Mucosa of descending colon (tissue), 3 donors: Measurements from ENCODE around the gene OR4M1. TPM values are rescaled to one million over a fixed set of nuclear protein-coding genes. Genes with fewer than 3 reads are reported as not detected.
"Not testable (repeated sequence)": the region's sequence is repeated elsewhere in the genome, so short reads cannot be mapped to it uniquely, and the experiment has no call there.

ENCODE experiments used
- ATAC-seq: fragments of 200-7000 bp; cut with Tn5 transposase; one replicate; pipeline ENCODE4 v1.9.1; 2020; ENCODE audit warnings: mild to moderate bottlenecking, moderate library complexity
- DNase-seq, 3 donors: peaks; one replicate each; pipeline ENCODE4 v3.0.0-alpha.2; 2020
- H3K36me3 ChIP-seq: fragments of 200-600 bp; one replicate; pipeline ENCODE4 v1.8.0; 2021; ENCODE audit warnings: low read depth, mild to moderate bottlenecking
- H3K4me1 ChIP-seq: fragments of 200-600 bp; one replicate; pipeline ENCODE4 v1.8.0; 2021; ENCODE audit warnings: low read depth, mild to moderate bottlenecking
- H3K4me3 ChIP-seq: fragments of 200-600 bp; one replicate; pipeline ENCODE4 v1.8.0; 2021; ENCODE audit warnings: mild to moderate bottlenecking
- H3K9me3 ChIP-seq: fragments of 200-600 bp; one replicate; pipeline ENCODE4 v1.8.0; 2021; ENCODE audit warnings: mild to moderate bottlenecking
- intact Hi-C, 2 donors: fragments of 100-400 bp; cut with DNase I in 1 of 2; cut with micrococcal nuclease in 1 of 2; formaldehyde crosslinking; loops; one replicate each; pipeline versions ENCODE4 v1.11.0 to v1.11.1; 2022; cut with DNase I, micrococcal nuclease
- long read RNA-seq, 2 donors: library from polyadenylated mRNA; unstranded; transcript quantifications; one replicate each; pipeline ENCODE4 v2.0.0, GENCODE V29; 2019 to 2021
- total RNA-seq, 3 donors: library from RNA; stranded (reverse); fragmentation: NEBNext Ultra II Directional in 2 of 3; extraction: Animal tissue kit (Norgen Biotek cat#: 25700) in 2 of 3; gene quantifications; one replicate each; pipeline versions ENCODE4 v1.2.1 to v1.2.4, GENCODE V29; 2021 to 2023
- TF ChIP-seq, protein P1 (sequence below): fragments of 200-600 bp; IDR thresholded peaks from one replicate; pipeline ENCODE4 v1.8.0; 2022; ENCODE audit warnings: antibody characterized with exemption, mild to moderate bottlenecking
- donor health status: DM: no; HTN: no; CAD: no; lungs with moderate emphysema.
- donor health status: DM: no; HTN: no; CAD: no.
- donor health status: DM: no; HTN: yes; CAD: no.

Gene OR4M1, protein sequence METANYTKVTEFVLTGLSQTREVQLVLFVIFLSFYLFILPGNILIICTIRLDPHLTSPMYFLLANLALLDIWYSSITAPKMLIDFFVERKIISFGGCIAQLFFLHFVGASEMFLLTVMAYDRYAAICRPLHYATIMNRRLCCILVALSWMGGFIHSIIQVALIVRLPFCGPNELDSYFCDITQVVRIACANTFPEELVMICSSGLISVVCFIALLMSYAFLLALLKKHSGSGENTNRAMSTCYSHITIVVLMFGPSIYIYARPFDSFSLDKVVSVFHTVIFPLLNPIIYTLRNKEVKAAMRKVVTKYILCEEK
- not detected for total RNA-seq
- long read RNA-seq, donor 1, result 0 reads
- long read RNA-seq, donor 2, result 0 reads

DNA sequence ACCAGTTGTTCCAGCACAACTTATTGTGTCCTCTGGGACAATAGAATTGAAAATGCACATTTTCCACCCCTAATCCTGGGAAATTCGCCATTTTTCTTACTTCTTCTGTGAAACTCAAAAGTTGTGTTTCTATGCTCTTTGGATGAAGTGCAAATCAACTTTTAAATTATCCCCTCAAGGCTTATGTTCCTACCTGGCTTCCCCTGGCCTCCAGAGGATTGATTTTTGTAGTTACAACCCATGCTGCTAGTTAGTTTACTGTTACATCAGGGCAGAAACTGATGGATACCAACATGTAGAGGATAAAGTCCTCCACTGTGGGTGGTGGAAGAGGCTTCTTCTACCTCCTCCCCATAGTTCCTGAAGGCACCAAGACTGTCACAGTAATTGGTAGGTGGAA is at the start of gene OR4M1:
Gene OR4M1, plus strand, starts transcription at position 301 of the 400 bp plus-strand sequence. CDS start 6,819 bp downstream, outside the sequence.
- H3K36me3 ChIP-seq, H3K4me3 ChIP-seq, intact Hi-C loops, H3K4me1 ChIP-seq, ATAC-seq, DNase-seq: not testable (repeated sequence)
- peaks cover 47% of the 10 kb centered on the region for H3K9me3 ChIP-seq

DNA sequence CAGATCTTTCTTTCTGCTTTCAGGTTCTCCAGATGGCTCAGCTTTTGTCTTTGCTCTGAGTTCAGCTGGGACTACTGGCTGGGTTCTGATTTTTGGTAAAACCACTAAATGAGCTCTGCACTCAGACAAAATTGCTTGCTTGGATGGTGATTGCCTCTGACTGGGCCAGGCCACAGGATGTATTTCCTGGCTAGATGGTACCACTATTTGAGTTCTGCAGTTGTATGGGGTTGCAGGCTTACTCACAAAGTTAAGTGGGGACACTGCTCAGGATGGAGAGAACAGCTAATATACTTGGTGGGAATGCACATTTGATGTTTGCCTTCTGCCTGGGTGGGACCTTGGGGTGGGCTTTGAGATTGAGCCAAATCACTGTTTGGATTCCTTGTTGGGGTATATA is 43.9 kb upstream of the OR4M1 start:
- peaks cover 72% of the 10 kb centered on the region for H3K9me3 ChIP-seq
- TF ChIP-seq, protein P1, sequence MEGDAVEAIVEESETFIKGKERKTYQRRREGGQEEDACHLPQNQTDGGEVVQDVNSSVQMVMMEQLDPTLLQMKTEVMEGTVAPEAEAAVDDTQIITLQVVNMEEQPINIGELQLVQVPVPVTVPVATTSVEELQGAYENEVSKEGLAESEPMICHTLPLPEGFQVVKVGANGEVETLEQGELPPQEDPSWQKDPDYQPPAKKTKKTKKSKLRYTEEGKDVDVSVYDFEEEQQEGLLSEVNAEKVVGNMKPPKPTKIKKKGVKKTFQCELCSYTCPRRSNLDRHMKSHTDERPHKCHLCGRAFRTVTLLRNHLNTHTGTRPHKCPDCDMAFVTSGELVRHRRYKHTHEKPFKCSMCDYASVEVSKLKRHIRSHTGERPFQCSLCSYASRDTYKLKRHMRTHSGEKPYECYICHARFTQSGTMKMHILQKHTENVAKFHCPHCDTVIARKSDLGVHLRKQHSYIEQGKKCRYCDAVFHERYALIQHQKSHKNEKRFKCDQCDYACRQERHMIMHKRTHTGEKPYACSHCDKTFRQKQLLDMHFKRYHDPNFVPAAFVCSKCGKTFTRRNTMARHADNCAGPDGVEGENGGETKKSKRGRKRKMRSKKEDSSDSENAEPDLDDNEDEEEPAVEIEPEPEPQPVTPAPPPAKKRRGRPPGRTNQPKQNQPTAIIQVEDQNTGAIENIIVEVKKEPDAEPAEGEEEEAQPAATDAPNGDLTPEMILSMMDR, result no peak
- H3K36me3 ChIP-seq, result no peaks in the 10 kb centered on the region
- no peaks in the 10 kb centered on the region for H3K4me1 ChIP-seq
- DNase-seq (no peak), ATAC-seq (no peak)
- H3K4me3 ChIP-seq, result no peak overlapping the region
- intact Hi-C loops, result no loop called here

DNA sequence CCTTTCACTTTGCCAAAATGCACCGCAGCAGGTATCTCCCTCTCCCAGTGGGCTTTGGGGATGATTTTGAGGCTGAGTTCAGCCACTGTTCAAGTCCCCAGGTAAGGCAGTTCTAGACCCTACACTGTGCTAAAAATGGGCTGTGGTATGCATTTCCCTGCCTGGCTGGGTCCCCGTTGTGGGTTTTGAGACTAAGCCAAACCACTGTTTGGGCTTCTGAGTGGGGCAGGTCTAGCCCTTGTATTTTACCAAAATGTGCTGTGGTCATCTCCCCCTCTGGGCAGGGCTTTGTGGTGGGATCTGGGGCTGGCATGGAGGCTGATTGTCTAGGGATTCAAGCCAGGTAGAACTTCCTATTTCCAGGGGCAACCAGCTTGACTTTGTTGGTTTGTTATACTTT is 43.5 kb upstream of the OR4M1 start:
- intact Hi-C loops, result no loop called here
- TF ChIP-seq, protein P1, result no peak
- no peaks in the 10 kb centered on the region for H3K4me1 ChIP-seq
- H3K36me3 ChIP-seq, result no peaks in the 10 kb centered on the region
- DNase-seq (no peak), ATAC-seq (no peak)
- no peak overlapping the region for H3K4me3 ChIP-seq
- peaks cover 76% of the 10 kb centered on the region for H3K9me3 ChIP-seq

DNA sequence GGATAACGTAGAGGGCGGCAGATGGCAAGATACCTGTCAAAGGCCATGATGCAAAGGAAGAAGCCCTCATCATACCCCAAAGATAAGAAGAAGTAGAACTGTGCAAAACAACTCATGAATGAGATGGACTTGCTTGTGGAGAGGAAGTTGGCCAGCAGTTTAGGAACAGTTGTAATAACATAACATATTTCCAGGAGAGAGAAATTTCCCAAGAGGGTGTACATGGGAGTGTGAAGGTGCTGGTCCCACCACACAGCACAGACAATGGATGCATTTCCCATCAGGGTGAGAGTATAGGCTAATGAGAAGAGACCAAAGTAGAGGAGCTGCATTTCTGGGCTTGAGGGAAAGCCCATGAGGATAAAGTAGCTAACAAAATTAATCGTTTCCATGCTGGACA is 39.4 kb upstream of the OR4M1 start:
- DNase-seq, H3K4me3 ChIP-seq, H3K4me1 ChIP-seq, intact Hi-C loops, H3K36me3 ChIP-seq, ATAC-seq: not testable (repeated sequence)
- peaks cover 56% of the 10 kb centered on the region for H3K9me3 ChIP-seq

DNA sequence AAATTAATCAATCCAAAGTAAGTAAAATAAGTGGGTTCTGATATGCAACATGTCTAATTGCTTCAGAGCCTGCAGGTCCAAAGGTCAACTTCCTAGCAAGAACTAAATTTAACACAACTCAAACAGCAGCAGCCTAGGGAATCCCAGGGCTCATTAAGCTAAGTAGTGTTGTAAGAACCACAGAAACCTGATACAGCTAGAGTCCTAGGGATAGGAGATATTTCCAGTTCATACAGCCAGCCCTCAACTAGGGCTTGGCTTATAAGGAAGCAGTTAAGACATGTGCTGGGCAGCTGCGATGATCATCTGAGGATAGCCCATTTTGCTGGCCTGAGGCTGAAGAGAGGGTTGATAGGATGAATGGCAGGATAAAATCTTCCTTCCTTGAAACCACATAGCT is 30.0 kb upstream of the OR4M1 start, which contains the start of gene OR4Q3:
Gene OR4Q3, plus strand, starts transcription at position 316 of the 400 bp plus-strand sequence.
- Histone ChIP-seq H3K9me3 (peaks cover 60% of the 10 kb centered on the region), H3K4me1 (no peaks in the 10 kb centered on the region), H3K36me3 (no peaks in the 10 kb centered on the region), H3K4me3 (no peak within 1 kb of the TSS)
- TF ChIP-seq, protein P1, result no peak
- no peak for DNase-seq
- ATAC-seq, result no peak
- intact Hi-C loops, result no loop called here

DNA sequence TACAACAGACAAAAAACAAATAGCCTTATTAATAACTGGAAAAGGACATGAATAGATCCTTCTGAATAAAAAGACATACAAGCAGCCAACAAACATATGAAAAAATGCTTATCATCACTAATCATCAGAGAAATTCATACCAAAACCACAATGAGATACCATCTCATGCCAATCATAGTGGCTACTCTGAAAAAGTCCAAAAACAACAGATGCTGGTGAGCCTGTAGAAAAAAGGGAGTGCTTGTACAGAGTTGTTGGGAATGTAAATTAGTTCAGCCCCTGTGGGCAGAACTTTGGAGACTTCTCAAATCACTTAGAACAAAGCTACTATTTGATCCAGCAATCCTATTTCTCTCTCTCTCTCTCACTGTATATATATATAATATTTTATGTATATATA is 21.0 kb upstream of the OR4M1 start:
- H3K36me3 ChIP-seq, H3K4me1 ChIP-seq, H3K4me3 ChIP-seq, ATAC-seq, intact Hi-C loops, DNase-seq: not testable (repeated sequence)
- peaks cover 45% of the 10 kb centered on the region for H3K9me3 ChIP-seq

DNA sequence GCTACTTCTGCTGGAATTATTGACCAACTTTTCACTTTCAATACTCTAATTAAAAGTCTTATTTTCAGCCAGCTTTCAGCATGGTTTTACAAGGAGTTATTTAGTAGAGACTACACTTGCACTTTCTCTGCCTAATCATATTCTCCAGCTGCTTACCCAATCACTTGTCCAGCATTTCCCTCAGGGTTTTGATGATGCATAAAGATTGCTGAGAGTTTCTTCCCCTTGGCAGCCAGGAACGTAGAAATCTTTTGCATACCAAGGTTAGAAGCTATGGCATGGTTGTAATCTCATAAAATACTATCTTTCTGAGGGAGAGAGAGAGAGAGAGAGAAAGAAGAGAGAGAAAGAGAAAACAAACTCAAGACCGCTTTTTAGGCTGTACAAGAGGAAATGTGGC is 19.1 kb upstream of the OR4M1 start:
- ATAC-seq, result no peak
- no peaks in the 10 kb centered on the region for H3K36me3 ChIP-seq
- H3K4me3 ChIP-seq, result no peak overlapping the region
- intact Hi-C loops, result no loop called here
- H3K9me3 ChIP-seq, result peaks cover 48% of the 10 kb centered on the region
- H3K4me1 ChIP-seq, result no peaks in the 10 kb centered on the region
- DNase-seq, result no peak
- TF ChIP-seq, protein P1, result no peak

DNA sequence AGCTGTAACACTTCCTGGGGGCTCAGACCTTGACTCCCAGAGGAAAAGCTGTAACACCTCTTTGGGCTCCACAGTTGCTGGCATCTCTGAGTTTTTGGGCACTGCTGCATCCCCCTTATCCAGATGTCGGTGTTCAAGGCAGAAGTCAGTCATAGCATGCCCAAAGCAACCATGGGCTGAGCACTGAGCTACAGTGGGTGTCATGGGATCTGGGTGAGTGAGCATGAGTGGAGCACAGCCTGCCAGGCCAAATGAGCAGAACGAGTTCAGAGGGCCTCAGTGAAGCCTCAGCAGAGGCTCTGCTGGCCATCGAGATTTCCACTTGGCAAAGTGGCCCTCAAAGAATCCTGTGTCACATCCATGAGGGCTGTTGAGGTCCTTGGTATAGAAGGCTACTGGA is 1.8 kb upstream of the OR4M1 start:
- ATAC-seq, H3K4me1 ChIP-seq, DNase-seq, H3K4me3 ChIP-seq, H3K36me3 ChIP-seq, intact Hi-C loops: not testable (repeated sequence)
- H3K9me3 ChIP-seq, result peaks cover 39% of the 10 kb centered on the region
